NCI-H748 (cell line): Measurements from ENCODE around the gene LUC7L2.
"Not testable (repeated sequence)": the region's sequence is repeated elsewhere in the genome, so short reads cannot be mapped to it uniquely, and the experiment has no call there.

ENCODE experiments used
- DNase-seq: peaks from one replicate; lab custom pipeline; 2025; ENCODE audit not compliant: unreplicated experiment; lab: John Stamatoyannopoulos, UW

The LUC7L2 gene

DNA sequence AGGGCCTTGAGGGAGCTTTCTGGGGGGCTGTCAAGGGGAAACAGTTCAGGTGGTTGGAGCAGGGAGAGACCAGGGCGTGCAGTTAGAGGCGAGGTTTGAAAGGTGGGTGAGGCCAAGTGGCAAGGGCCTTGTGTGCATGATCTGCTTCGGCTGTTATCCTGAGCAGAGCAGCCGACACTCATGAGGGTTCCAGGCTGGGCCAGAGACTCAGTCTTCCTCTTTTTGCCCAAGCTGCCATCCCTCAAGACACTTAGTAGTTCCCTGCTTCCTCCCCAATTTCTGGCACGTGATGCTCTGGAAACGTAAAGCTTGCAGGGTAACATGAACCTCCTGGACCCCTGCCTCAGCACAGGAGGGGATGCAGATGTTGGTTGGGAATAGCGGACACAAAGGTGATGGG is 79.7 kb downstream of the LUC7L2 start:
- DNase-seq, result no peak

DNA sequence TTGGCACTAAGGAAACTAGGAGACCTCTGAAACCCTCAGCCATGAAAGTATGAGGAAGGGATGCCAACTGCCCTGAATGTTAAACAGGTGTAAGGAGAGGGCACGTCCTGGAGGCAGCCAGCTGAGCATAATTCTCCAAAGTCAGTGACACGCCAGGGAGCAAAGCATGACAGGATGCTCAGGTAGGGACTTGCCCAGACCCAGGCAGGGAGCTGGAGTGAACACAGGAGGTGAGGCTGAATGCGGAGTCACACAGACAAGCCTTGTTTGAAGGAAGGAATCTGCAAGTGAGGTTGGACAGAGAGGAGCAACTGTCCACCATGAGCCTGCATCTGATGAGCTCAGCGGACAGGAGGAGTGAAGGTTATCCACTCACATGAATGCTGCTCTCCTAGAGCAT is 82.3 kb downstream of the LUC7L2 start:
- DNase-seq, result no peak

DNA sequence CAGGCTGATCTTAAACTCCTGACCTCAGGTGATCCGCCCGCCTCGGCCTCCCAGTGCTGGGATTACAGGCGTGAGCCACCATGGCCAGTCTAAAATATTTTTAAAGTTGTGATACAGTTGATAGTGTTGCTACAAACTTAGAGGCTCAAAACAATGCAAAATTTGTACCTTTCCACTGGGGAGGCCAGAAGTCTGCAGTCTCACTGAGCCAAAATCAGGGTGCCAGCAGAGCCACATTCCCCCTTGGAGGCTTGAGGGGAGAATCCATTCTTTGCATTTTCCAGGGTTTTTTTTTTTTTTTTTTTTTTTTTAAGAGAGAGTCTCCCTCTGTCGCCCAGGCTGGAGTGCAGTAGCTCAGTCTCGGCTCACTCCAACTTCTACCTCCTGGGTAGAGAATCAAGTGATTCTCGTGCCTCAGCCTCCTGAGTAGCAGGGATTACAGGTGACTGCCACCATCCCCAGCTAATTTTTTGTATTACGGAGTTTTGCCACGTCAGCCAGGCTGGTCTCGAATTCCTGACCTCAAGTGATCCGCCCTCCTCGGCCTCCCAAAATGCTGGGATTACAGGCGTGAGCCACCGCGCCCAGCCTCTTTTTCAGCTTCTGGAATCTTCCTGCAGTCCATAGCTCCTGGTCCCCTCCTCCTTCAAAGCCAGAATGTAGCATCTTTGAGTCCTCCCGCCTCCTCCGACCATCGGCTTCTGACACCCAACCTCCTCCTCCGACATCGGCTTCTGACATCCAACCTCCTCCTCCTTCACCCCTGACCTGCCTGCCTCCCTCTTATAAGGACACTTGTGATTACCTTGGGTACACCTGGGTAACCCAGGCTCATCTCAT is 86.6 kb downstream of the LUC7L2 start:
- DNase-seq, result no peak

DNA sequence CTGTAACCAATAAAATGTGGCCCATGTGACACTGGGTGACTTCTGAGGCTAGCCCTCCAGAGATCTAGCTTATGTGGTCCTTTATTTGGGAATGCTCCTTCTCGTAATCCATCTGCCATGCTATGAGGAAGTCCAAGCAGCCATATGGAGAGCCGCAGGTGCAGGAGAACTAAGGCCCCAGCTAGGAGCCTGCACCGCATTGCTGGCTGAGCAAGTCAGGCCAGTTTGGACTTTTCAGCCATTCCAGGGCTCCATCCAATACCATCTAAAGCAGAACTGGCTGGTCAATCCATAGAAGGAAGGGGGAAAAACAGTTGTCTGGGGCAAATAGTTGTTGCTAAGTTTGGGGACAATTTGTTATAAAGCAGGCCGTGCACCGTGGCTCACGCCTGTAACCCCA is 91.2 kb downstream of the LUC7L2 start:
- DNase-seq, result no peak

DNA sequence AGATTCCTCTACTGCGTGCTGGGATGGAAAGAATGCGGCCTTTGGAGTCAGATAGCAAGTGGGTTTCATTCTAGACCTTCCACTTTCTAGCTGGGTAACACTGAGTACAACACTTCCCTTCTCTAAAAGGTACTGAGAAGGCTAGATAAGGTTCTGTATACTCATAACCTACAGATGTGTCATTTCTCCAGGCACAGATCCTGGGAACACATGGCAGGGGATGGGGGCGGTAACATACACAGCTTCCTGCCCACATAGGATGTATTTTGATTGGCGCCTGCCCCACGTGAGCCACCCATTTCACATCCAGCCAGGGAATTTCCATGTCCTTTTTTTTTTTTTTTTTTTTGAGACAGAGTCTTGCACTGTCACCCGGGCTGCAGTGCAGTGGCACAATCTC is 91.9 kb downstream of the LUC7L2 start:
- DNase-seq, result no peak

DNA sequence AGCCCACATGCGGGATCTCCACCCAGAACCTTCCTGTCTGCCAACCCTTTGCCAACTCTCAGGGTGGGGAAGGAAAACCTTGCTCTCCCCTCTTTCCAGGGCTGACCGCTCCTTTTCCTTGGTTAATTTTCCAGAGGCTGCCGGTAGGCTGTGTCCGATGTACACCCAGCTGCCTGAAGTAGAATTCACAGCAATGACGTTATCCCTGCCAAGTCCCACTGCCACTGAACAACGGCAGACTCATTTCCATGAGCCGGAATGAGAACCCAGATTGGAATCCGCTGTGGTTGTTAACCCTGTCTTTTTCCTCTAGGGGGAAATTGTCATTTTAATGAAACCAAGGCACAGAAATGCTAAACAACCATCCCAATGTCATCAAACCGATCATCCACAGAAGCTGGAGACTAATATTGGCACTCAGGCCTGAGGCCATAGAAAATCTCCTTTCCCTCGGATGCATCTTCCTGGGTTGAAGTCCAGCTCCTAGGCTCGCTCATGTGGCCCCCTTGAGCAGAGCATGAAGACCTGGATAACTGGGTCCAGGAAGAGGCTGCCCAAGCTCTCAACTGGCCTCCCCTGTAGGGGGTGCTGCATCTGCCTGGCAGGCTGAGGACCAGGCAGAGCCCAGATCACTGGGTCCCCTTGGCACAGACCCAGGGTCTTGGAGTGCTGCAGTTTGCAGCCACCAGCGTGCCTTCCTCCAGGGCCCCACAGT is 93.4 kb downstream of the LUC7L2 start:
- no peak for DNase-seq

DNA sequence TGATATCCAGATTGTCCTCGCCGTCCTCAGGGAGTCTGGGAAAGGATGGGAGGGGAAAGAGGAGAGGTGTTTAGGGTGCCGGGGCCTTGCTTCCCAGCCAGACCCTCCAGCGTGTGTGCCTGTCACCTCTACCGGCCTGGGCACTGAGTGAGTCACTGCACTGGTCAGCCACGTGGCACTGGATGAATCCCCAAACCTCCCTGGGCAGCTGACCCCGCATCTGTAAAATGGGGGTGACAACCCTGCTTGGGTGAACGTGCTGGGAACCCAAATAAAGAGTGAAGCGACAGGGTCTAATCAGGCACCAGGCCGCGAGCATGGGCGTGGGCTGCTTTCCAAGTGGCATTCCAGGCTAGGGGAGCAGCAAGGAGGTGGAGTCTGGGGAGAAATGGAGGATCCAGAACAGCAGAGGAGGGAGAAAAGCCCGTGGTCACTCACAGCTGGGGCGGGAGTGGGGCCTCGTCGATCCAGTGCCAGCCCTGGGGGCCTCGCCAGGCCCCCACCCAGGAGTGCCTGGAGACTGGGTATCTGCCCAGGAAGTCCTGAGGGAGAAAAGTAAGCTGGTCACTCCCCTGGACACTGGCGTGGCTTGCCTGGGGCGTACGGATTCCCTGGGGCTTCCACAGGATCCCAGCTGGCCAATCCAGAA is 94.1 kb downstream of the LUC7L2 start:
- no peak for DNase-seq

DNA sequence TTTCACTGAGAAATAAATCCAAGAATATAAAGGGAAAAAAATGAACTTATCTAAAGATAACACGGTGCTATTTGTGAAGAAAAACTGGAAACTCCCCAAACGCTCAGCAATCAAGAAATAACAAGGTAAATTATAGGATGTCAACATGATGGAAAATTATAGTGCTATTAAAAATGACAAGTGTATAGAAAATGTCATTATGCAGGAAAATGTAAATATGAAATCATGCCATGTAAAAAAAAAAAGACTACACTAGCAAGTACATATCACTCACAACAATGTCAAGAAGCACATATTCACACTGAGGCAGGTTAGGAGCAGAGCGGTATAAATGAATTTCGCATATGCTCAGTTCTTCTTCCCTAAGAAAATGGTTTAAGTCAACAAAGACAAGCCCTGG is 96.1 kb downstream of the LUC7L2 start:
- DNase-seq, result no peak

DNA sequence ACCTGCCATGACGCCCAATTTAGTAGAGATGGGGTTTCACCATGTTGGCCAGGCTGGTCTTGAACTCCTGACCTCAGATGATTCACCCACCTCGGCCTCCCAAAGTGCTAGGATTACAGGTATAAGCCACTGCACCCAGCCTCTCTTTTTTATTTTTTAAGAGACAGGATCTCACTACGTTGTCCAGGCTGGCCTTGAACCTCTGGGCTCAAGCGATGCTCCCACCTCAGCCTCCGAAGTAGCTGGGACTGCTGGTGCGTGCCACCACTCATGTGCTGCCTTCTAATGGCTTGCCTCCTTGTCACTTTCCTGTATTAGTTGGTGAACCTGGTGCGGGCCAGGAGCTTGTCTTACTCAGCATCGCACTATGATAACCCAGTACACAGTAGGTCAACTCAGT is 96.8 kb downstream of the LUC7L2 start:
- no peak for DNase-seq

DNA sequence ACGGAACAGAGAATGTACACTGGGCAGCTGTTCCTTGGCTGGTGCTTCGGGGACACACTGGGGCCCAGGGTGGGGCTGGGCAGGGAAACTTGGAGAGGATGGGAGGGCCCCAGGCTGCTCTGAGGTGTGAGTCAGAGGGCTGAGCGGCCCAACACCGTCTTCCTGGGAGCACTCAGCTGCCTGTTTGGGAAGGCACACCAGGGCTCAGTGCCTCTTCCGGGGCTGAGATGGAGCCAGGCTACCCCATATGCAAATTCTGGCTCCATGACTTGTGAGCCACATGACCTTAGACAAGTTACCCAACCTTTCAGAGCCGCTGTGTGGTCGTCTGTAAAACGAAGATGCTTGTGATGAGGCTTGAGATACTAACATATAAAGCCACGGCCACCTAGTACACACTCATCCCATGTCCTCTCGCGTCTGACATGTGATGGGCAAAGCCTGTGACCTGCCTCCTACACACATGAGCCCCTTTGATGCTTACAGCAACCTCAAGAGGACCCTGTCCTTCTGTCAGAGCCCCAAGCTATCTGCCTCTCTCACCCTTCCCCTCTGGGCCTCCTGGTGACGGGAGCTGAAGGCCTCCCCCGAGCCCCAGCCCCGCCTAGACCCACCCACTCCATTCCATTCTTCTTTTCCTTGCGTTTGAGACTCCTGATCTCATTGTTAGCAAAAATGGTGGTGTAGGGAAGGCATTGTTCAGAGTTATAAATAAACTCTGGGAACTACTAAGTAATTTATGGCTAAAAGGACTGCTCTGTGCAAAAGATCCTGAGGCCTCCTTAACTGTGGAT is 97.7 kb downstream of the LUC7L2 start:
- DNase-seq, result no peak

DNA sequence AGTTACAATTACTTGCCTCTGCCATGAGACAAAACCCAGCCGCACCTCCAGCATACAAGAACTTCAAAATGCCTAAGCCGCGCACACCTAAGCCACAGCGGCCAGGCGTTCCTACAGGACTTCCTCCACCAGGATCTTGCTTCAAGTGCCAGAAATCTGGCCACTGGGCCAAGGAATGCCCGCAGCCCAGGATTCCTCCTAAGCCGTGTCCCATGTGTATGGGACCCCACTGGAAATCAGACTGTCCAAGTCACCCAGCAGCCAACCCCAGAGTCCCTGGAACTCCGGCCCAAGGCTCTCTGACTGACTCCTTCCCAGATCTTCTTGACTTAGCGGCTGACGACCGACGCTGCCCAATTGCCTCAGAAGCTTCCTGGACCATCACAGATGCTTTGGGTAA is 103.7 kb downstream of the LUC7L2 start:
- not testable (repeated sequence) for DNase-seq

DNA sequence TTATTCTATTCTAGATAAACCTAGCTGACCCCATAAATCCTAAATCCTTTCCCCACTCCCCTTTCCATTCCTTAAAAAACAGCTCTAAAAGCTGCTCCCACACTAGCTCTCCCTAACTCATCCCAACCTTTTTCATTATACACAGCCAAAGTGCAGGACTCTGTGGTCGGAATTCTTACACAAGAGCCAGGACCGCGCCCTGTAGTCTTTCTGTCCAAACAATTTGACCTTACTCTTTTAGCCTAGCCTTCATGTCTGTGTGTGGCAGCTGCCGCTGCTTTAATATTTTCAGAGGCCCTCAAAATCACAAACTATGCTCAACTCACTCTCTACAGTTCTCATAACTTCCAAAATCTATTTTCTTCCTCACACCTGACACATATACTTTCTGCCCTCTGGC is 104.8 kb downstream of the LUC7L2 start:
- not testable (repeated sequence) for DNase-seq

DNA sequence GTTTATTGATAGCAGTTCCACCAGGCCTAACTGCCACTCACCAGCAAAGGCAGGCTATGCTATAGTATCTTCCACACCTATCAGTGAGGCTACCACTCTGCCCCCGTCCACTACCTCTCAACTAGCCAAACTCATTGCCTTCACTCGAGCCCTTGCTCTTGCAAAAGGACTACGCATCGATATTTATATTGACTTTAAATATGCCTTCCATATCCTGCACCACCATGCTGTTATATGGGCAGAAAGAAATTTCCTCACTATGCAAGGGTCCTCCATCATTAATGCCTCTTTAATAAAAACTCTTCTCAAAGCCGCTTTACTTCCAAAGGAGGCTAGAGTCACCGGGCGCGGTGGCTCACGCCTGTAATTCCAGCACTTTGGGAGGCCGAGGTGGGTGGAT is 105.4 kb downstream of the LUC7L2 start:
- DNase-seq, result not testable (repeated sequence)

DNA sequence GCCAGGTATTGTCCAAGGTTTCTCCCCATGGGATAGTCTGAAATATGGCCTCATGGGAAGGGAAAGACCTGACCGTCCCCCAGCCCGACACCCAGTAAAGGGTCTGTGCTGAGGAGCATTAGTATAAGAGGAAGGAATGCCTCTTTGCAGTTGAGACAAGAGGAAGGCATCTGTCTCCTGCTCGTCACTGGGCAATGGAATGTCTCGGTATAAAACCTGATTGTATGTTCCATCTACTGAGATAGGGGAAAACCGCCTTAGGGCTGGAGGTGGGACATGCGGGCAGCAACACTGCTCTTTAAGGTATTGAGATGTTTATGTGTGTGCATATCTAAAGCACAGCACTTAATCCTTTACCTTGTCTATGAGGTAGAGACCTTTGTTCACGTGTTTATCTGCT is 108.0 kb downstream of the LUC7L2 start:
- not testable (repeated sequence) for DNase-seq

DNA sequence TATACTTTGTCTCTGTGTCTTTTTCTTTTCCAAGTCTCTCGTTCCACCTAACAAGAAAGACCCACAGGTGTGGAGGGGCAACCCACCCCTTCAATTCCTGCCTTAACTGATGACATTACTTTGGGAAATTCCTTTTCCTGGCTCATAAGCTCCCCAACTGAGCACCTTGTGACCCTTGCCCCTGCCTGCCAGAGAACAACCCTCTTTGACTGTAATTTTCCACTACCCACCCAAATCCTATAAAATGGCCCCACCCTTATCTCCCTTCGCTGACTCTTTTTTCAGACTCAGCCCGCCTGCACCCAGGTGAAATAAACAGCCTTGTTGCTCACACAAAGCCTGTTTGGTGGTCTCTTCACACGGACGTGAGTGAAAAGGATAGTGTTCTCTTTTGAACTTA is 108.6 kb downstream of the LUC7L2 start:
- DNase-seq, result not testable (repeated sequence)

DNA sequence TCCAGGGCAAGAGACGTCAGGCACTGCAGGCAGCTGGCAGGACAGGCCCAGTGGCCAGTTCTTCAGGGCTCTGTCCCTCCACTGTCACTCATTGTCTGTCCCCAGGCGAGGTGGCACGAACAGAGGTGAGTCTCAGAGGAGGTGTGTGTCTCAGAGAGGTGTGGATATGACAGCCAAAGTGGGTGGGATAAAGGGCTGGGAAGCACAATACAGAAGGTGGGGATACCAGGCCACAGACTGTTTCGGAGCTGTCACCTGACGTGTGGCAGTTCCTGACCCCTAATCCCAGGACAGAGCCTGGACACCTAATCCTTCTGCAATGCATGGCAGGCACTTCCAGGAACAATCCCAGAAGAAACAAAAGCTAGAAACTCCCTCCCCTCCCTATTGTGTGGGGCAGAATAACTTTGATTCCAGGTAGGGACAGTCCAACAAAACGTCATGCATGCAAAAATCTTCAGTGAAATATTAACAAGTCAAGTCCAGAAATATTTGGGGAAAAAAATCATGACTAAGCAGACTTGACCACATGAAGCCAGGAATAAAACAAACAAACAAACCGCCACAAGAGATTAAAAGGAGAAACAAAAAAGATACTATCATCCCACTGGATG is 112.2 kb downstream of the LUC7L2 start:
- DNase-seq, result no peak
